NB4 (cell line): Measurements from ENCODE around the gene EXO1.

Experiments used
- DNase-seq: peaks from one replicate; pipeline ENCODE4 v3.0.0; 2010; ENCODE audit warnings: low read depth
- H3K4me3 ChIP-seq: one replicate; pipeline ENCODE4 v1.5.1; 2011; ENCODE audit warnings: mild to moderate bottlenecking, low read depth, low read length, moderate library complexity
- CTCF ChIP-seq: IDR thresholded peaks from one replicate; pipeline ENCODE4 v1.5.1; 2012; ENCODE audit warnings: low read depth, low read length
- MAX ChIP-seq: IDR thresholded peaks from 2 replicates; pipeline ENCODE4 v1.6.1; 2011; ENCODE audit warnings: low read depth, low read length
- MYC ChIP-seq: IDR thresholded peaks from 2 replicates; pipeline ENCODE4 v1.6.1; 2011; ENCODE audit warnings: low read depth, low read length
- POLR2A ChIP-seq: IDR thresholded peaks from 2 replicates; pipeline ENCODE4 v1.6.1; 2011; ENCODE audit warnings: mild to moderate bottlenecking; ENCODE audit not compliant: insufficient read length; ENCODE audit errors: extremely low read depth

Gene EXO1

GRCh38 chr1:241837901-241838300, 10.1 kb upstream of the EXO1 start:
- H3K4me3 ChIP-seq: no peak overlapping the region
- TF ChIP-seq CTCF (no peak), MAX (no peak)
- no peak for DNase-seq

- DNase-seq: no peak
- H3K4me3 ChIP-seq: no peak overlapping the region
- TF ChIP-seq CTCF (no peak), POLR2A (no peak), MAX (no peak), MYC (no peak)
These were observed 9.1 kb upstream of the EXO1 start for GRCh38 chr1:241838897-241839296.

- no peak for DNase-seq
- TF ChIP-seq CTCF (no peak), POLR2A (no peak), MYC (no peak), MAX (no peak)
These were observed 8.5 kb upstream of the EXO1 start for GRCh38 chr1:241839369-241839979.

GRCh38 chr1:241840164-241840563, 7.8 kb upstream of the EXO1 start:
- TF ChIP-seq POLR2A (no peak), CTCF (no peak), MYC (no peak), MAX (no peak)
- DNase-seq: no peak
- no peak overlapping the region for H3K4me3 ChIP-seq

More at GRCh38 chr1:241839369-241839979, 8.5 kb upstream of the EXO1 start:
- no peak overlapping the region for H3K4me3 ChIP-seq

GRCh38 chr1:241841691-241842090, 6.3 kb upstream of the EXO1 start:
- H3K4me3 ChIP-seq: no peak overlapping the region
- DNase-seq: no peak
- TF ChIP-seq MYC (no peak), CTCF (no peak), POLR2A (no peak), MAX (no peak)

- no peak for TF ChIP-seq CTCF
- no peak for TF ChIP-seq MAX
- H3K4me3 ChIP-seq: no peak overlapping the region
- no peak for DNase-seq
These were observed 5.4 kb upstream of the EXO1 start for GRCh38 chr1:241842565-241842964.
